NCI-H128 (cell line): ENCODE measurements around the gene RASGRP2.

Source experiments
- DNase-seq: peaks from one replicate; lab custom pipeline; 2025; ENCODE audit not compliant: unreplicated experiment; lab: John Stamatoyannopoulos, UW

RASGRP2 gene

GRCh38 chr11:64771861-64772260 lies 27.9 kb upstream of the RASGRP2 start:
- no peak for DNase-seq

GRCh38 chr11:64770120-64770519 lies 26.2 kb upstream of the RASGRP2 start:
- no peak for DNase-seq

DNA sequence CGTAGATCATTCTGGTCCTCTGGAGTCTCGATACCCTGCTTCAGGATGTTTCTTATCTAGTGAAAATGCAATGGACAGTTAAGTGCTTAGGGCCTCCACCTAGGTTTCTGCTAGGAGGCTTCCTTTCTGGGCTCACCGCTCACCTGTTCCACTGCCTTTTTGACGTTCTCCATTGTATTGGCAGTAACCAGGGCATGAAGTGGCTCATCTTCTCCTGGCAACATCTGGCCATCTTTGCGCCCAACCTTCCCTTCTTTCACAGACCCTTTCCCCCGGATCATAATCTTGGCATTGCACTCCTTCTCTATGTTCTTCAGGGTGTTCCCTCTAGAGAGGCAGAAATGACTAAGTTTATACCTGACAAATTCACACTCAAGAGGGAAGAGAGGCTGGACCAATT lies 25.3 kb upstream of the RASGRP2 start:
- no peak for DNase-seq

DNA sequence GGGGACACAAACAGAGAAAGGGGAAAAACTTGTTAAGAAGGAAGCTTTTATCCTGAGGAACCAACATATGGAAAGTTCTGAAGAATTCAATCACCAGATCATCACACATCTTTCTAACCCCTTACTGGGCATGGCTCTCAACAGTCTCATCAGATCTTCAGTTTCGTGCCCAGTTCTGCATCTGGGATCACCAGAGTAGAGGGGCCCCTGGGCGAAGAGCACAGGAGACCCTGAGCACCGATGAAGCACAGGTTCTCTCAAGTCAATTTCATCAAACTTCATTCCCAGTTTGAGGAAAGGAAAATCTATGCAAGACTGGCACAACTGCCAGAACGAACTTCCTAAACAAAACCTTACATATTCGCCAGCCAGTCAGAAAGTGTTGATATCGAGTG lies 24.4 kb upstream of the RASGRP2 start:
- DNase-seq = no peak

GRCh38 chr11:64767344-64768299 lies 23.7 kb upstream of the RASGRP2 start:
- no peak for DNase-seq

- DNase-seq = no peak
Observed at GRCh38 chr11:64766881-64767280, 22.9 kb upstream of the RASGRP2 start.

GRCh38 chr11:64765851-64766665 lies 22.1 kb upstream of the RASGRP2 start:
- DNase-seq = no peak

DNA sequence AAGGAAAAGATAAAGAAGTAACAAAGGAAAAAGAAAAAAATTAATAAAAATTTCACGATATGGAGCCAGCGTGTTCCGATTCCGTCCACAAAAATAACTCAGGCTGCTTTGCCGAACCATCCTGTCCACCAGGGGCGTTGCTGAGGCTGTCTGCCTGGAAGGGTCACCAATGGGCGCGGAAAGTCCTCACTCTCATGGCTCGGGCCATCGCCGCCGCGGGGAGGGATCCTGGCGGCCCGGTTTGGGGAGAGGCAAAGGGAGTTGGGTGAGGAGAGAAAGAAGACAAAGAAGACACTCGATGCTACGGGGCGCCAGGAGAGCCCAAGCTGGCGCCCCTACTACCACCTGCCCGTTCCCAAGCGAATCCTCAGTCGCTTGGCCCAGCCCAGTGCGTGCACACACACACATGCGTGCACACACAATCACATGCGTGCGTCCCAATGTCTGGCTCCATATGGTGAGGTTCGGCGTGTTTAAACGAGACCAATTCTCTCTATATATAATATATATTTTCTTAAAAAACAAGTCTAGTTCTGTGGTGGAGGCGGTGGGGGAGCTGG lies 21.4 kb upstream of the RASGRP2 start:
- DNase-seq = no peak

DNA sequence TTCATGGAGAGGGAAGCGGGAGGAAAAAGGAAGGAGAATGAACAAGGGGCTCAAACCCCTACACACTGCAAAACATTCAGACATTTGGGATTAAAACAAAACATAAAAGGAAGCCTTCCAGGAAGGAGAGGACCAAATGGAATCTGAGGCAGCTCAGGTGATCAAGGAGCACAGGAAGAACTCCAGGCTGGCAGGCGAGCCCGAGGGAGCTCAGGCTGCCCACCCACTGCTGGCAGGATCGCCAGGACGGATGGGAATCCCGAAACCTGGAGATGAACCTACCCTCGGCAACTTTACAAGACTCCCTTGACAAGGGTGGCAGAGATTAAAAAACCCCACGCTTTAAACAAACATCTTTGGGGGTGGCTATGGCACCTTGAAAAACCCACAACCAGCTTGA lies 20.8 kb upstream of the RASGRP2 start:
- DNase-seq = no peak

DNA sequence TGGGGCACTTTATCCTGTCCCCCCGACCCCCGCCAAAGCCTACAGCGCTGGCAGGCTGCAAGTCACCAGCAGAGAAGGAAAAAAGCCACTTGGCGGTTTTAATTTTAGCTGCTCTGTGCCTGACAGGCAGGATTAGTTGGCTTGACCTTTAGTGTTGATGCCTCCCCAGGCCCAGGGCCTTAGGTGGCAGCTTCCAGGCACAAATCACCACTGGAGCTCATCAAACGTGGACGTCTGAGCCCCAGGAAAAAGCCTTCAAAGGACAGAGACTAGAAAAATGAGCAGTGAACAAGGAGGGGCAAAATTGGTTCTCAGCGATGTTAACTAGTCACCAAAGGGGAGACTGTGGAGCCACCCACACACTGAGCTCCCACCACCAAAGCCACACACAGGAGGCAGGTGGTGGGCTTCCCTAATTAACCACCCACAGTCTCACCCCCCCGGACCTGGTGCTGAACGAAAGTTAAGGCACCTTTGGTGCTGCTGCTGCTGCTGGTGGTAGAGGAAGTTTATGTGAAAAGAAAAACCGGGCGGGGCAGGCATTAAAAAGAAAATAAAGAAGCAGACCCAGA lies 20.2 kb upstream of the RASGRP2 start:
- DNase-seq = no peak

DNA sequence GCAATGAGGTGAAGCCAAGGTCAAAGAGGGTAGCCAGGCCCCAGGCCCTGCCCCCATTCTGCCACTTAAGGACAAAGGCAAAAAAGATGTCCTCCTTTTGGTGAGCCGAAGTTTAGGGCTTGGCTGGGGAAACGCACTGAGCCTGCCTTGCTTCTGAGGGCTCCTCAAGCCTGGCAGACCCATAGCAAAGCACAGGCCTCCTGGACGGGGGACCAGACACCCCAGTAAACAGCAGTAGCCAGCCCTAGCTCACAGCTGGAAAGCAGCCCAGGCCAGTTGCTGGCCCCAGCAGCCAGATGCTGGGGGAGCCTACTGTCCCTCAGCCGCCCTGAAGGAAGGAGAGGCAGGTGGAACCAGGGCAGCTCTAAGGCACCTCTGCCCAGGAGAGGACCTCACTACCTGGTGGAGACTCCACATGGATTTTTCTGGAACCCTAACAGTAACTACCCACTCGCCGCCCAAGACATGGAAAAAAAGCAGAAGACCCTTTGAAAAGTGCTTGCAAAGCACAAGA lies 19.6 kb upstream of the RASGRP2 start:
- no peak for DNase-seq

DNA sequence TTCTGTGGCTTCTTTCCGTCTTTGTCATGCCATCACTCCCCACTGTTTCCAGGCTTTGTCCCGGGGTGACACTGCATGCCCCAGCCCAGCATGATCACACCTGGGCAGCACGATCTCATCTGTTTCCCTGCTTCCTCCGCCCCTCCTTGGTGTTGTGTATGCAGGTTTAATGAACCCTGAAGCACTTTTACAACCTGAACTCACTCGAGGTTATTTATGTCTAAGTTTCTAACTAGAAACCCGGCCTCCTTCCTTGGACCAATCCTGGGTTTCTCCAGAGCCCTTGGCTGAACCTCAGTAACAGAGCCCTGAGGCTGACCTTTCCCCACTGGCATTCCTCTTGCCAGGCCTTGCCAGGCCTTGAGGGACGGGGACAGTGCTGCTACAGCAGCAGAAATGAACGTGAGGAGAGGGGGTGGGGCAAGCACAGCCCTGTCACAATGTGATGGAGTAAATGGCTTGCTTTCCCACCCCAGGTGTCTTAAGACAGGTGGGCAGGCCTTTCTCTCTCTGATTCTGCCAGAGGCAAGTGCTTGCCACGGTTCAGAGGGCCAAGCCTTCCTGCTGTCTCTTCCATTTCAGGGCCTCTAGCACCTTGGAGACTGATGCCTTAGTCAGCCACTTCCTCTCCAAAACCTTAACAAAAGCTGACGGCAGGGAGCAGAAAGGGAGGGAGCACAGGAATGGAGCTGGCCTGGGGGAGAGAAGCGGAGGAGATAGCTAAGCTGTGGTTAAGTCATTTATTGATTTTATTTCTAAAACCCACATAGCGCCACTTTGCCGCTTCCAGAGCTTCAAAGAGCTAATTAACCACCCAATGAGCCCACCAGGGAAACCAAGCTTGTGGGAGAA lies 19.0 kb upstream of the RASGRP2 start:
- DNase-seq = no peak

GRCh38 chr11:64762277-64762673 lies 18.3 kb upstream of the RASGRP2 start:
- DNase-seq = no peak

DNA sequence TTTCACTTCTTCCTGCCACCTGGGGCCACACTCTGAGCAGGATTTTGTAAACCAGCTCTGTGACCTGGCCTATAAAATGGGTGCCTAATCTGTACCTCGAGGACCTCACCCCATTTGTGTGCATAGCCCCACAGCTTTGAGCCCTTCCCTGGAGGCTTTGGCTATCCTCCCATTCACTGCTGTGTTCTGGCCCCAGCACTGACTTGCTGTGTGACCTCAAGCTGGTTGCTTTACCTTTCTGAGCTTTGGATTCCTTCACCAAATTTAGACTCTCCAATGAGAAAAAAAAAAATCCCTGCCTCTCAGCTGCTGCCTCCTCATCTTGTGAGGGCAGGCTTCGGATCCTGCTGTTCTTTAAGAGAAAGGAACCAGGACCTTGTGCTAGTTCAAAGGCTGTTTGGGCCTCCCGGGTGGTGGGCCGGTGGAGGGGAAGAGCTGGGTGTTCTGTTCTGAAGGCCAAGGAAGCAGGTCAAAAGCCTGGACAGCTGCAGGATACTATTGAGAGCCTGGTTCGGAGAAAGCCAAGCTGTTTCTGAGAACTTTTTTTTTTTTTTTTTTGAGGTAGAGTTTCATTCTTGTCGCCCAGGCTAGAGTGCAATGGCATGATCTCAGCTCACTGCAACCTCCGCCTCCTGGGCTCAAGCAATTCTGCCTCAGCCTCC lies 16.9 kb upstream of the RASGRP2 start:
- no peak for DNase-seq

DNA sequence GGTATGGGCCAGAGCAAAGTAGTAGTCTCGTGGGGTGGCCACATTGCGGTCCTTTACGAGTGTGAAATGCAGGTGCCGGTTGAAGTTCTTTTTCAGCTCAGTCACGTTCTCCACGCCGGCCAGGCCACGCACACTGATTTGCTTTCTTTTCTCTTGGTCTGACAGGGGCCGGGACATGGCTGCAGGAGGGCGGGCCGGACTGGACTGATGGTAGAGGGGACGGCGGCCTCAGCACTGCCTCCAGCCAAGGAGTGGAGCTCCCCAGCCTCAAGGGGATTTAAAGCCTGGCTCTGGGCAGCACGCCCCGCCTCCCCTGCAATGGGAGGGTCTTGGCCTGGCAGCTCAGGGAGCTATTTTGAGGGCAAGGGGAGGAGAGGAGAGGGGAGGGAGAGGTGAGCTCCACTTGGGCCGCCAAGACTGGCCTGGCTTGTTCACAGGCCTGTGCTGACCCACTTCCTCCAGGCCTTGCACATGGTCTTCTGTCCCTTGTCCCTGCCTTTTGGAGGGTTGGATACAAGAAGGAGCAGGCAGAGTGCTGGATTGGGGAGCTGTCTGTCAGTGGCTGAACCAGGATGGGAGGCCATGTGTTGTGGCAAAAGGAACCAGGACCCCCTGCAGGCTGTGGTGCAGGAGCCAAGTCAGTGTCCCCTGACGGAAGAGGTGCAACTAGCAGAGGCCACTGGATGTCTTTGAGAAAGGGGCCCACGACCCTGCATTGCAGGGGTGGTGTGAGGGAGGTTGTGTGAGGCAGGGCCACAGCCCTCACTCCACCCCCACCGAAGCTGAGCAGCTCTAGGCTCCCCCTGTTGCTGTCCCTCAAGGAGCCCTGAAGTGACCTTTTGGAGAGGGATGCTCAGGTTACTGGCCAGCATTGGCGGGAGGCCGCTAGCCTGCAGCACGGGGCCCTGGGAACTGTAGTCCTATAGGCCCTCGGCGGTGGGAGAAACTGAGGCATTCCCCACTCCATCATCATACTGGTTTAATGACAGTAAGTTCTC lies 16.1 kb upstream of the RASGRP2 start, which contains the start of gene PYGM:
Gene PYGM, minus strand, starts transcription at position 253 of the 998 bp plus-strand sequence. Its CDS starts 76 bp downstream, at position 177.
- no peak for DNase-seq

DNA sequence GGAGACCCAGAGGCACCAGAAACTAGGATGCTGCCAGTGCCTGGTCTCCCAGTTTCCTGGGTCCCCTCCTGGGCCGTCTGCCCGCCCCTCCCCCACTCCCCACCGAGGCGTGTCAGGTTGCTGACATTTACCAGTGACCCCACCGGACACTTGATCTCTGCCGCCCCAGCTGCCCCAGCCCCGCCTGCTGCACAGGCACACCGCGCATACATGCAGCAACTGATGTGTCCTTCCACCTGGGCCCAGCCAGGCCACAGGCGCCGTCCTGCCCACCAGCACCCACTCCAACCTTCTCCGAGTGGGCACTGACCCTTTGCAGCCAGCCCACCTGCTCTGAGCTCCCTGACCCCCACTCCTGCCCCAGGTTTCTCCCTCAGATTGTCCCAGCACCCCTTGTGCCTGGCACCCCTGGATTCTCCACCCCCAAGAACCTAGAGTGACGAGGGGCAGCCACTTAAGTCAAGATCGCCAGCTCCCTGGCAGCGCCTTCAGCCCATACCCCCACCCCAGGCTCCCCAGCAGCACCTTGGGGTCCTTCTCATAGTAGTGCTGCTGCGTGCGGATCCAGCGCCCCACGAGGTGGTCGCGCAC lies 15.3 kb upstream of the RASGRP2 start:
- DNase-seq = no peak

GRCh38 chr11:64758330-64759079 lies 14.6 kb upstream of the RASGRP2 start:
- DNase-seq = no peak
